ENCODE measurements around the gene IL24. TPM values are rescaled to one million over a fixed set of nuclear protein-coding genes. Genes with fewer than 3 reads are reported as not detected.

IL24 gene
- total RNA-seq, 2 donors from 2014 or later: not detected

- Histone ChIP-seq H3K9me3 (no peaks in the 10 kb centered on the region), H3K27ac (no peak overlapping the region), H3K9ac (ENCODE audit: low read depth in 2 of 2, low read length in 2 of 2) (no peak overlapping the region), H3K27me3 (no peaks in the 10 kb centered on the region), H3K4me3 (no peak overlapping the region), H3K4me1 (peaks cover 1% of the 10 kb centered on the region), H3K36me3 (no peaks in the 10 kb centered on the region)
- no peak for DNase-seq
- intact Hi-C loops (cut with DNase I): no loop called here
- no peak for TF ChIP-seq CTCF (IDR thresholded peaks at IDR 0.05)
Measured at GRCh38 chr1:206903687-206904086, 6.4 kb downstream of the IL24 start.

- H3K4me3 ChIP-seq: no peak overlapping the region
- H3K36me3 ChIP-seq: no peaks in the 10 kb centered on the region
- intact Hi-C loops (cut with DNase I): loop anchor here (5.0 kb wide), 1 partner anchor 42 kb away; no protein-coding TSS in a partner anchor
- no peak overlapping the region for H3K27ac ChIP-seq
- H3K9ac ChIP-seq (ENCODE audit: low read depth in 2 of 2, low read length in 2 of 2): no peak overlapping the region
- H3K27me3 ChIP-seq: no peaks in the 10 kb centered on the region
- H3K9me3 ChIP-seq: no peaks in the 10 kb centered on the region
- TF ChIP-seq CTCF (IDR thresholded peaks at IDR 0.05): no peak
- DNase-seq: no peak
- H3K4me1 ChIP-seq: peaks cover 5% of the 10 kb centered on the region
Measured at GRCh38 chr1:206904423-206905142, 7.3 kb downstream of the IL24 start.

GRCh38 chr1:206905295-206906164 is 8.3 kb downstream of the IL24 start:
- Histone ChIP-seq H3K36me3 (no peaks in the 10 kb centered on the region), H3K4me3 (no peak overlapping the region), H3K9ac (ENCODE audit: low read depth in 2 of 2, low read length in 2 of 2) (no peak overlapping the region), H3K27me3 (no peaks in the 10 kb centered on the region), H3K4me1 (peaks cover 11% of the 10 kb centered on the region), H3K9me3 (no peaks in the 10 kb centered on the region), H3K27ac (no peak overlapping the region)
- no peak for TF ChIP-seq CTCF (IDR thresholded peaks at IDR 0.05)
- intact Hi-C loops (cut with DNase I): loop anchor here (5.0 kb wide), 1 partner anchor 43 kb away; no protein-coding TSS in a partner anchor
- DNase-seq: no peak

GRCh38 chr1:206907304-206907991 is 10.2 kb downstream of the IL24 start:
- Histone ChIP-seq H3K36me3 (no peaks in the 10 kb centered on the region), H3K27ac (no peak overlapping the region), H3K9ac (ENCODE audit: low read depth in 2 of 2, low read length in 2 of 2) (no peak overlapping the region), H3K27me3 (no peaks in the 10 kb centered on the region), H3K9me3 (no peaks in the 10 kb centered on the region), H3K4me1 (peaks cover 11% of the 10 kb centered on the region), H3K4me3 (no peak overlapping the region)
- no peak for DNase-seq
- intact Hi-C loops (cut with DNase I): loop anchor here (5.0 kb wide), 1 partner anchor 45 kb away; no protein-coding TSS in a partner anchor
- no peak for TF ChIP-seq CTCF (IDR thresholded peaks at IDR 0.05)

- Histone ChIP-seq H3K9me3 (no peaks in the 10 kb centered on the region), H3K27me3 (no peaks in the 10 kb centered on the region), H3K27ac (no peak overlapping the region), H3K36me3 (no peaks in the 10 kb centered on the region), H3K4me3 (no peak overlapping the region), H3K4me1 (peaks cover 11% of the 10 kb centered on the region), H3K9ac (ENCODE audit: low read depth in 2 of 2, low read length in 2 of 2) (no peak overlapping the region)
- intact Hi-C loops (cut with DNase I): loop anchor here (5.0 kb wide), 1 partner anchor 46 kb away; no protein-coding TSS in a partner anchor
- DNase-seq: no peak
- TF ChIP-seq CTCF (IDR thresholded peaks at IDR 0.05): no peak
Measured at GRCh38 chr1:206908038-206908437, 10.8 kb downstream of the IL24 start.

Measured in colonic mucosa (tissue), 4 donors.